Measurements from ENCODE around the gene HOXB2. TPM values are rescaled to one million over a fixed set of nuclear protein-coding genes. Genes with fewer than 3 reads are reported as not detected.

Gene HOXB2
- total RNA-seq, 2 donors from 2014 or later = 4.1 to 9.5 TPM

DNA sequence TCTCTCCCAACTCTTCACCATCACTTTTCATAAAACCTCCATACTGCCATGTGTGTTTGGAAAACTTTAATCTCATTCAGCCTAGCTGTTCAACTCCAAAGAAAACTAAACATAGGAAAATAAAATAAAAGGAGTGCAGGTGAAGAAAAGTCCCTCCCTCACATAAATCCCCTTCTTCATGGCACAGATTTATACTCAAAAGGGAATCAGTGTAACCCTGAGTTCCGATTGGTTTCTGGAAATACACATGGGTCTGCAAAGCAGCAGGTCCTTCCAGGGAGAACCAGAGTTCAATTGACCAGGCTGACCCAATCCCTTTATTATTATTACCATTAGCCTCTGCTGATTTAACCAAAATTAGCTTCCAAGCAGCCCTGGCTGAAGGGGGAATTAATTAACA lies 8.9 kb upstream of the HOXB2 start:
- H3K27ac ChIP-seq = peak overlapping the region; percentile 73 to 90
- whole genome bisulfite sequencing = 75% methylated on average over 1 of the region's 1 CpG
- H3K36me3 ChIP-seq = no peaks in the 10 kb centered on the region
- no peak for DNase-seq (ENCODE audit: low spot score)
- no peaks in the 10 kb centered on the region for H3K4me1 ChIP-seq (replicated peaks)
- intact Hi-C loops (cut with DNase I) = no loop called here
- TF ChIP-seq POLR2A (IDR thresholded peaks at IDR 0.05) (no peak), POLR2AphosphoS5 (IDR thresholded peaks at IDR 0.05) (no peak)
- TF ChIP-seq, protein P1, sequence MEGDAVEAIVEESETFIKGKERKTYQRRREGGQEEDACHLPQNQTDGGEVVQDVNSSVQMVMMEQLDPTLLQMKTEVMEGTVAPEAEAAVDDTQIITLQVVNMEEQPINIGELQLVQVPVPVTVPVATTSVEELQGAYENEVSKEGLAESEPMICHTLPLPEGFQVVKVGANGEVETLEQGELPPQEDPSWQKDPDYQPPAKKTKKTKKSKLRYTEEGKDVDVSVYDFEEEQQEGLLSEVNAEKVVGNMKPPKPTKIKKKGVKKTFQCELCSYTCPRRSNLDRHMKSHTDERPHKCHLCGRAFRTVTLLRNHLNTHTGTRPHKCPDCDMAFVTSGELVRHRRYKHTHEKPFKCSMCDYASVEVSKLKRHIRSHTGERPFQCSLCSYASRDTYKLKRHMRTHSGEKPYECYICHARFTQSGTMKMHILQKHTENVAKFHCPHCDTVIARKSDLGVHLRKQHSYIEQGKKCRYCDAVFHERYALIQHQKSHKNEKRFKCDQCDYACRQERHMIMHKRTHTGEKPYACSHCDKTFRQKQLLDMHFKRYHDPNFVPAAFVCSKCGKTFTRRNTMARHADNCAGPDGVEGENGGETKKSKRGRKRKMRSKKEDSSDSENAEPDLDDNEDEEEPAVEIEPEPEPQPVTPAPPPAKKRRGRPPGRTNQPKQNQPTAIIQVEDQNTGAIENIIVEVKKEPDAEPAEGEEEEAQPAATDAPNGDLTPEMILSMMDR (IDR thresholded peaks at IDR 0.05) = no peak
- H3K9me3 ChIP-seq = no peaks in the 10 kb centered on the region
- no peak overlapping the region for H3K4me3 ChIP-seq
- no peaks in the 10 kb centered on the region for H3K27me3 ChIP-seq (replicated peaks; ENCODE audit: insufficient read depth)

DNA sequence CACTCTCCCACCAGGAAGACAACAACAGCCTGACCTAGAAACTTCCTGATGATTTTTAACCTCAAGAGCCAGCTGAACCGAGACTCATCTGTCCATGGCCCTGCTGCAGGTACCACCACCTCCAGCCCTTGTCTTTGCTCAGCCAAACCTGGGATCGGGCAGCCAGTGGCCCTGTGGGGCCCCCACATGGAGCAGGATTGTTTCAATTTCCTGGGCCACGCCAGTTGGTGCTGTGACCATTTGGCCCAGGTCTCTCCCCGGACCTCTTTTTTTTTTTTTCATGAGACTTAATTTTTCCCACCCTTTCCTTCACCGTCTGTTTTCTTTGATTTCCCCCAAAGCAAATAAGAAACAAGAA lies 8.3 kb upstream of the HOXB2 start:
- DNase-seq (ENCODE audit: low spot score) = no peak
- no peak overlapping the region for H3K4me3 ChIP-seq
- intact Hi-C loops (cut with DNase I) = no loop called here
- no peak overlapping the region for H3K27ac ChIP-seq
- no peaks in the 10 kb centered on the region for H3K36me3 ChIP-seq
- H3K27me3 ChIP-seq (replicated peaks; ENCODE audit: insufficient read depth) = no peaks in the 10 kb centered on the region
- no peaks in the 10 kb centered on the region for H3K9me3 ChIP-seq
- no peaks in the 10 kb centered on the region for H3K4me1 ChIP-seq (replicated peaks)
- WGBS = 91% methylated on average over 5 of the region's 5 CpGs
- TF ChIP-seq POLR2AphosphoS5 (IDR thresholded peaks at IDR 0.05) = no peak
- no peak for TF ChIP-seq POLR2A (IDR thresholded peaks at IDR 0.05)
- TF ChIP-seq, protein P1 (IDR thresholded peaks at IDR 0.05) = no peak

DNA sequence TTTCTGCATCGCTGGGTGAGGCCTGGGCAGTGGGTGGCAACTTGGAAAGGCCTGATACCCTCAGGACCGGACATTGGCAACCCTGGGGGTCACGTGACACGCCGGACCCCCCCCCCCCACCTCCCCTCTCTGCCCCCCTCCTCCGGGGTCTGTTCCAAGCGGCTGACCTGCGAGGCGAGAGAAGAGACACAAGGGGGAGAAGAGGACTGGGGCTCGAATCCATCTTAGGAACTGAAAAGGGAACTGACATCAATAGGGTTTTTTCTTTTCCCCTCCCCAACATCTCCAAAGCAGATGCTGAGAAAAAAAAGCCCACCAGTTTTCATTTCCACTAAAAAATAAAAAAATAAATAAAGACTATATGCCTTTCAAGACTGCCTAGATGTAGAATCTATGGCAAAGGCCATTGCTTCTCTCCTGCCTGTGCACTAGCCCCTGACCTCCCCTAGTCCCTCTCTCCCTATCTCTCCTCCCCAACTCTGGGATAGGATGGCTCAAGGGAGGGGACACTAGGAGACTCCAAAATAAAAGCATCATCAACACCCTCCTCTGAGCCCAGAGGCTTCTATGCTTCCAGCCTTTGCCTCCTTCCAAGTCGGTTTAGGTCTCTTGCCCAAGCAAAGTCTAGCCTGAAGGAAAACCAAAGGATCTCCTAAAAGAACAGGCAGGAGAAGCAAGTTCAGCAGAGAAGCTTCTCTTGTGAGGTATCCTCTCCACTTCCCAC lies 7.7 kb upstream of the HOXB2 start:
- intact Hi-C loops (cut with DNase I) = no loop called here
- 70% methylated on average over 11 of the region's 11 CpGs for WGBS
- Histone ChIP-seq H3K4me1 (replicated peaks) (no peaks in the 10 kb centered on the region), H3K27ac (no peak overlapping the region), H3K9me3 (no peaks in the 10 kb centered on the region), H3K27me3 (replicated peaks; ENCODE audit: insufficient read depth) (no peaks in the 10 kb centered on the region), H3K36me3 (no peaks in the 10 kb centered on the region), H3K4me3 (no peak overlapping the region)
- no peak for DNase-seq (ENCODE audit: low spot score)
- TF ChIP-seq, protein P1 (IDR thresholded peaks at IDR 0.05) = no peak
- TF ChIP-seq POLR2A (IDR thresholded peaks at IDR 0.05) (no peak), POLR2AphosphoS5 (IDR thresholded peaks at IDR 0.05) (no peak)

DNA sequence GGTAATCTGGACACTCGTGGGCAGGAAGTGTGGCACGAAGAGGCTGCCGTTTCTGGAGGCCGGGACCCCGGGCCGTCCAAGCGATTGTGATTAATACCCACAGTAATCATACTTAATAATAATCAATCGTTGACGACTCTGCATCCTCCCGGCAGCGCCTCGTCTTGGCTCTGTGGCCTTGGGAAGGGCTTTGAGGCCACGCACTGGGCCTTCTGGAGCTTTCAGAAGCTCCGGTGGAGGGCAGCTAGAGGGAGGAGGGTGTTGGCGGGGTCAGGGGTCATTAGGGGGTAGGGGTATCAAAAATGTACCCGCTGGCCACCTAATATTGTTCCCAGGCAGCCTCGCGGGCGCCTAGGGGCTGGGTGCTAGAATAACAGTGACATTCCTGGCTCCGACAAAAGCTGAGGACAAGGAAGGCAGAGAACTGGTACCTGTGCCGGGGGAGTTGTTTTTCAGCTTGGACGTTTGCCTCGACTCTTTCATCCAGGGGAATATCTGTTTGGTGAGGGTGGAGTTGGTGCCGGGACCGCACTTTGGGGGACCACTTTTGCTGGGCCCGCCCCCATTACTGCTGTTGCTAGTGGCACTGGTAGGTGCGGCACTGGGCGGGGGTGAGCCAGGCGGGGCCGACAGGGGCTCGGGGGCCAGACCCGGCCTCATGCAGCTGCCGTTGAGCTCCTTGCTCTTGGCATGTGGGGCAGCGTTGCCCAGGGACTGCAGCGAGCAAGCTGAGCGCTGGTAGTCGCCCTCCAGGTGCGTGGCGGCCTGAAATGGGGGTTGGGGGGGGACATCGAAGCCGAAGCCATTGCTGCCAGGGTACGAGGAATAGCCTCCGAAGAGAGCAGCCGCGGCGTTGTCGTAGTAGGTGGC lies 6.9 kb upstream of the HOXB2 start:
- TF ChIP-seq, protein P1 (IDR thresholded peaks at IDR 0.05) = no peak
- no peak for TF ChIP-seq POLR2AphosphoS5 (IDR thresholded peaks at IDR 0.05)
- TF ChIP-seq POLR2A (IDR thresholded peaks at IDR 0.05) = no peak
- Histone ChIP-seq H3K4me3 (no peak overlapping the region), H3K9me3 (no peaks in the 10 kb centered on the region), H3K27me3 (replicated peaks; ENCODE audit: insufficient read depth) (no peaks in the 10 kb centered on the region), H3K4me1 (replicated peaks) (no peaks in the 10 kb centered on the region), H3K36me3 (no peaks in the 10 kb centered on the region), H3K27ac (no peak overlapping the region)
- WGBS = 87% methylated on average over 47 of the region's 47 CpGs
- intact Hi-C loops (cut with DNase I) = no loop called here
- no peak for DNase-seq (ENCODE audit: low spot score)

Measured in prostate gland (tissue), 2 donors.